Activated CD4-positive, alpha-beta T cell treated with anti-CD3 and anti-CD28 coated beads for 24 hours (primary cell): Measurements from ENCODE around the gene WDFY4.

Experiments used
- DNase-seq, 2 donors: peaks; one replicate each; pipeline ENCODE4 v3.0.0-alpha.2; 2020; ENCODE audit warnings: low read depth in 2 of 2

Gene WDFY4

GRCh38 chr10:48690791-48691660 lies 6.4 kb downstream of the WDFY4 start:
- DNase-seq, result no peak

- no peak for DNase-seq
These were observed 7.3 kb downstream of the WDFY4 start for GRCh38 chr10:48691812-48692528.

GRCh38 chr10:48692748-48693147 lies 8.1 kb downstream of the WDFY4 start:
- no peak for DNase-seq

GRCh38 chr10:48693206-48693605 lies 8.5 kb downstream of the WDFY4 start:
- no peak for DNase-seq

GRCh38 chr10:48694371-48695030 lies 9.8 kb downstream of the WDFY4 start:
- DNase-seq, result no peak

- DNase-seq, result no peak
These were observed 11.2 kb downstream of the WDFY4 start for GRCh38 chr10:48695636-48696534.

- DNase-seq, result no peak
These were observed 11.8 kb downstream of the WDFY4 start for GRCh38 chr10:48696535-48696873.

- DNase-seq, result no peak
These were observed 12.4 kb downstream of the WDFY4 start for GRCh38 chr10:48697091-48697490.

- DNase-seq, result no peak
These were observed 13.4 kb downstream of the WDFY4 start for GRCh38 chr10:48697821-48698764.

GRCh38 chr10:48699011-48699627 lies 14.4 kb downstream of the WDFY4 start:
- DNase-seq, result no peak

- no peak for DNase-seq
These were observed 15.4 kb downstream of the WDFY4 start for GRCh38 chr10:48700071-48700470.

- DNase-seq, result no peak
These were observed 15.8 kb downstream of the WDFY4 start for GRCh38 chr10:48700493-48700892.

GRCh38 chr10:48701139-48701901 lies 16.6 kb downstream of the WDFY4 start:
- no peak for DNase-seq

GRCh38 chr10:48701941-48702340 lies 17.3 kb downstream of the WDFY4 start:
- no peak for DNase-seq

- no peak for DNase-seq
These were observed 19.0 kb downstream of the WDFY4 start for GRCh38 chr10:48703531-48704122.

- no peak for DNase-seq
These were observed 19.5 kb downstream of the WDFY4 start for GRCh38 chr10:48704156-48704555.

- no peak for DNase-seq
These were observed 20.8 kb downstream of the WDFY4 start for GRCh38 chr10:48705401-48705938.

GRCh38 chr10:48707472-48707871 lies 22.8 kb downstream of the WDFY4 start:
- no peak for DNase-seq

GRCh38 chr10:48708144-48708543 lies 23.5 kb downstream of the WDFY4 start:
- DNase-seq, result no peak
